ENCODE results near the gene SLCO3A1. TPM values are rescaled to one million over a fixed set of nuclear protein-coding genes. Genes with fewer than 3 reads are reported as not detected.
"Not testable (repeated sequence)": the region's sequence is repeated elsewhere in the genome, so short reads cannot be mapped to it uniquely, and the experiment has no call there.

The SLCO3A1 gene
- total and polyA plus RNA-seq, 2 donors (not counting 1 experiment from before 2014, with no cell fraction given), result 8.1 to 16.8 TPM

- Histone ChIP-seq H3K36me3 (ENCODE audit: control insufficient read depth, insufficient read depth, low read length) (no peaks in the 10 kb centered on the region), H3K9me3 (ENCODE audit: control insufficient read depth, insufficient read depth, low read depth, low read length) (no peaks in the 10 kb centered on the region), H4K20me1 (ENCODE audit: control insufficient read depth, extremely low read depth, insufficient read depth, low read length) (no peaks in the 10 kb centered on the region), H3K4me3 (replicated peaks in 1 of 4; ENCODE audit: control extremely low read depth in 1 of 4, insufficient read depth in 1 of 4, low read depth in 3 of 4, low read length in 4 of 4) (no peak overlapping the region), H3K4me1 (ENCODE audit: control insufficient read depth, extremely low read depth, insufficient read depth, low read length) (no peaks in the 10 kb centered on the region), H3K9ac (ENCODE audit: insufficient read depth, low read length) (no peak overlapping the region), H3K27ac (ENCODE audit: insufficient read depth, low read length) (no peak overlapping the region), H3K4me2 (ENCODE audit: extremely low read depth, insufficient read depth, low read length) (no peak overlapping the region), H2AFZ (ENCODE audit: low read length) (no peak overlapping the region), H3K27me3 (ENCODE audit: control insufficient read depth, insufficient read depth, low read length) (no peaks in the 10 kb centered on the region), H3K79me2 (ENCODE audit: control insufficient read depth, insufficient read depth, low read length) (no peaks in the 10 kb centered on the region)
- TF ChIP-seq CTCF (conservative IDR thresholded peaks at IDR 0.05 in 1 of 2, IDR thresholded peaks at IDR 0.05 in 1 of 2; ENCODE audit: low read depth in 1 of 2, low read length in 2 of 2) (peak; percentile 17 to 22), EZH2 (IDR thresholded peaks at IDR 0.05; ENCODE audit: low read length, missing control alignments) (no peak)
- DNase-seq (ENCODE audit: low read depth in 2 of 2), result no peak
Observed at GRCh38 chr15:92053753-92054316, 200.3 kb downstream of the SLCO3A1 start.

- H3K27ac ChIP-seq (ENCODE audit: insufficient read depth, low read length), result no peak overlapping the region
- H3K9me3 ChIP-seq (ENCODE audit: control insufficient read depth, insufficient read depth, low read depth, low read length), result no peaks in the 10 kb centered on the region
- no peaks in the 10 kb centered on the region for H3K36me3 ChIP-seq (ENCODE audit: control insufficient read depth, insufficient read depth, low read length)
- no peak overlapping the region for H3K4me2 ChIP-seq (ENCODE audit: extremely low read depth, insufficient read depth, low read length)
- no peaks in the 10 kb centered on the region for H3K27me3 ChIP-seq (ENCODE audit: control insufficient read depth, insufficient read depth, low read length)
- H4K20me1 ChIP-seq (ENCODE audit: control insufficient read depth, extremely low read depth, insufficient read depth, low read length), result no peaks in the 10 kb centered on the region
- H3K79me2 ChIP-seq (ENCODE audit: control insufficient read depth, insufficient read depth, low read length), result no peaks in the 10 kb centered on the region
- H3K4me3 ChIP-seq (replicated peaks in 1 of 4; ENCODE audit: control extremely low read depth in 1 of 4, insufficient read depth in 1 of 4, low read depth in 3 of 4, low read length in 4 of 4), result no peak overlapping the region
- H3K9ac ChIP-seq (ENCODE audit: insufficient read depth, low read length), result no peak overlapping the region
- no peak for DNase-seq (ENCODE audit: low read depth in 2 of 2)
- TF ChIP-seq CTCF (conservative IDR thresholded peaks at IDR 0.05 in 1 of 2, IDR thresholded peaks at IDR 0.05 in 1 of 2; ENCODE audit: low read depth in 1 of 2, low read length in 2 of 2), result no peak
- no peak for TF ChIP-seq EZH2 (IDR thresholded peaks at IDR 0.05; ENCODE audit: low read length, missing control alignments)
- no peaks in the 10 kb centered on the region for H3K4me1 ChIP-seq (ENCODE audit: control insufficient read depth, extremely low read depth, insufficient read depth, low read length)
- no peak overlapping the region for H2AFZ ChIP-seq (ENCODE audit: low read length)
Observed at GRCh38 chr15:92056875-92057274, 203.4 kb downstream of the SLCO3A1 start.

DNA sequence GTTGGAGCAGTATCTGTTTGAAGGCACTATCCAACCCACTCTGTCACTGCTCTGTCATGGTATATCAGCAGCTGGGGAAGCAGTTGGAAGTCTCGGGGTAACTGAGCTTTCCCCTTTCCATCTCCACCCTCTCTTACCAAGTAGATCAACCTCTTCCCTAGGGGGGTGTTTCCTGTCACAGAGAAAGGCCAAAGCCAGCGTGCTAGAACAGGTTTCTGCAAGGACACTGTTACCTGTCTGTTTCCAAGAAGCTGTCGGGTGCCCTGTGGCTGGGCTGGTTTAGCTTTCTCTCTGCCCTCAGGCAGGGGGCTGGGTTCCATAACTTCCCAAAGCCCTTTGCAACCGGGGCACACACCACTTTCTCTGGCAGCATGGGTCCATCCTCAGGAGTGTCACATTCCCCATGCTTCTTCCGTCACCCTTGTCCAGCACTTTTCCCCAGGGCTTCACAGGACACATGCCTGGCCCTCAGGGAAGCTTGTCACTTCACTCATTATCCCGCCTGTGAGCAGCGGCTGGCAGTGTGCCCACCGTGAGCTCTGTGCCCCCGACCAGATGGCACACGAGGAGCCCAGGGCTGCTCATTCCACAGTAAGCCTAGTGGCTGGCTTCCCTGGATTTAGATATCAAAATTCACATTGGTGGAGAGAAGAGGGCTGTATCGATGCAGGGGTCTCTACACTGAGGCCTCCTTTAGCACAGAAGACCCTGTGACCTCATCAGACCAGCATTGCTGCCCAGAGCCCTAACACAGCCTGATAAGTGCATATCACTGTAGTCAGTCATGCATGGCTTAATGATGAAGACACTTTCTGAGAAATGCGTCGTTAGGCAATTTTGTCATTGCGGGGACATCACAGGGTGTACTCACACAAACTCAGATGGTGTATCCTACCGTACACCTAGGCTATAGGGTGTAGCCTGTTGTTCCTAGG is 205.8 kb downstream of the SLCO3A1 start:
- no peaks in the 10 kb centered on the region for H3K27me3 ChIP-seq (ENCODE audit: control insufficient read depth, insufficient read depth, low read length)

DNA sequence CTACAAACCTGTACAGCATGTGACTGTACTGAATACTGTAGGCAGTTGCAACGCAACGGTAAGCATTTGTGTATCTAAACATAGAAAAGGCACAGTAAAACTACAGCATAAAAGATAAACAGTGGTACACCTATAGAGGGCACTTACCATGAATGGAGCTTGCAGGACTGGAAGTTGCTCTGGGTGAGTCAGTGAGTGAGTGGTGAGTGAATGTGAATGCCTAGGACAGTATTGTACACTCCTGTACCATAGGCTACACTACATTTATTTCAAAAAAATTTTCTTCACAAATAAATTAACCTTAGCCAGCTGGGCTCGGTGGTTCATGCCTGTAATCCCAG is 206.4 kb downstream of the SLCO3A1 start:
- H3K9ac ChIP-seq (ENCODE audit: insufficient read depth, low read length); H3K36me3 ChIP-seq (ENCODE audit: control insufficient read depth, insufficient read depth, low read length); H3K4me1 ChIP-seq (ENCODE audit: control insufficient read depth, extremely low read depth, insufficient read depth, low read length); H4K20me1 ChIP-seq (ENCODE audit: control insufficient read depth, extremely low read depth, insufficient read depth, low read length); DNase-seq (ENCODE audit: low read depth in 2 of 2); H3K27ac ChIP-seq (ENCODE audit: insufficient read depth, low read length); H2AFZ ChIP-seq (ENCODE audit: low read length); H3K79me2 ChIP-seq (ENCODE audit: control insufficient read depth, insufficient read depth, low read length); H3K9me3 ChIP-seq (ENCODE audit: control insufficient read depth, insufficient read depth, low read depth, low read length); H3K4me2 ChIP-seq (ENCODE audit: extremely low read depth, insufficient read depth, low read length); H3K27me3 ChIP-seq (ENCODE audit: control insufficient read depth, insufficient read depth, low read length); H3K4me3 ChIP-seq (replicated peaks in 1 of 4; ENCODE audit: control extremely low read depth in 1 of 4, insufficient read depth in 1 of 4, low read depth in 3 of 4, low read length in 4 of 4): not testable (repeated sequence)

More for the DNA sequence above, 205.8 kb downstream of the SLCO3A1 start:
- H4K20me1 ChIP-seq (ENCODE audit: control insufficient read depth, extremely low read depth, insufficient read depth, low read length), result no peaks in the 10 kb centered on the region
- no peak overlapping the region for H3K27ac ChIP-seq (ENCODE audit: insufficient read depth, low read length)
- no peak overlapping the region for H2AFZ ChIP-seq (ENCODE audit: low read length)
- H3K36me3 ChIP-seq (ENCODE audit: control insufficient read depth, insufficient read depth, low read length), result no peaks in the 10 kb centered on the region
- no peak for DNase-seq (ENCODE audit: low read depth in 2 of 2)
- H3K4me1 ChIP-seq (ENCODE audit: control insufficient read depth, extremely low read depth, insufficient read depth, low read length), result no peaks in the 10 kb centered on the region
- H3K79me2 ChIP-seq (ENCODE audit: control insufficient read depth, insufficient read depth, low read length), result no peaks in the 10 kb centered on the region
- no peak overlapping the region for H3K4me2 ChIP-seq (ENCODE audit: extremely low read depth, insufficient read depth, low read length)
- no peak overlapping the region for H3K9ac ChIP-seq (ENCODE audit: insufficient read depth, low read length)
- no peak overlapping the region for H3K4me3 ChIP-seq (replicated peaks in 1 of 4; ENCODE audit: control extremely low read depth in 1 of 4, insufficient read depth in 1 of 4, low read depth in 3 of 4, low read length in 4 of 4)
- no peaks in the 10 kb centered on the region for H3K9me3 ChIP-seq (ENCODE audit: control insufficient read depth, insufficient read depth, low read depth, low read length)
- TF ChIP-seq CTCF (conservative IDR thresholded peaks at IDR 0.05 in 1 of 2, IDR thresholded peaks at IDR 0.05 in 1 of 2; ENCODE audit: low read depth in 1 of 2, low read length in 2 of 2) (no peak), EZH2 (IDR thresholded peaks at IDR 0.05; ENCODE audit: low read length, missing control alignments) (no peak)
